ENCODE results near the gene BCL2L13.
A peak's percentile ranks its signal among the peaks of the same experiment; 100 is the strongest.
"Not testable (repeated sequence)": the region's sequence is repeated elsewhere in the genome, so short reads cannot be mapped to it uniquely, and the experiment has no call there.

Gene BCL2L13

DNA sequence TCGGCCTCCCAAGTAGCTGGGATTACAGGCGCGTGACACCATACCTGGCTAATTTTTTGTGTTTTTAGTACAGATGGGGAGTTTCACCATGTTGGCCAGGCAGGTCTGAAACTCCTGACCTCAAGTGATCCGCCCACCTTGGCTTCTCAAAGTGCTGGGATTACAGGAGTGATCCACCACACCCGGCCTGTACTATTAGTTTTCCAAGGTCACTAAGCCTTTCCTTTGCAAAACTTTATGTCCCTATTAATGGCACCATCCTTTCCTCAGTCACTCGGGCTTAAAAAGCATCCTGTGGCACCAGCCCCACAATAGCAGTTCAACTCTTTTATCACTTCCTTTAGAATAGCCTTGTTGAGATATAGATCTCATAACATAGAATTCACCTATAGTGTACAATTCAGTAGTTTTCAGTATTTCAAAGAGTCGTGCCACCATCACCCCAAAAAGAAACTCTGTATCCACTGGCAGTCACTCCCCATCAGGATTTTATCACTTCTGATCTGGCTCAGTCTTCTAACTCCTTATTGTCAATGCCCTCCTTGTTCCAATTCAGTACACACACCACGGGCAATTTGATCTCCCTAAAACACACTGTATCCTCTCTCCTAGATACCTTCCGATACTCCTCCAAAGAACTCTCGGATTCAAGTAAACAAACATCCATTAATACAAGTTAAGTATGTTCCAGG lies 921 bp upstream of the BCL2L13 start:
- Histone ChIP-seq H3K9me3 (ENCODE audit: low read length) (no peaks in the 10 kb centered on the region), H3K4me3 (ENCODE audit: low read depth in 1 of 2, low read length in 2 of 2) (peak overlapping the region; percentile 75 to 86), H3K27ac (ENCODE audit: low read depth, low read length) (peak overlapping the region; percentile 96), H3K4me1 (ENCODE audit: insufficient read depth, low read length) (peaks cover 20% of the 10 kb centered on the region), H3K36me3 (ENCODE audit: insufficient read depth, low read length) (no peaks in the 10 kb centered on the region), H3K9ac (ENCODE audit: low read length) (peak overlapping the region; percentile 89), H3K27me3 (ENCODE audit: control insufficient read depth in 1 of 2, insufficient read depth in 2 of 2, low read length in 2 of 2) (no peaks in the 10 kb centered on the region)

DNA sequence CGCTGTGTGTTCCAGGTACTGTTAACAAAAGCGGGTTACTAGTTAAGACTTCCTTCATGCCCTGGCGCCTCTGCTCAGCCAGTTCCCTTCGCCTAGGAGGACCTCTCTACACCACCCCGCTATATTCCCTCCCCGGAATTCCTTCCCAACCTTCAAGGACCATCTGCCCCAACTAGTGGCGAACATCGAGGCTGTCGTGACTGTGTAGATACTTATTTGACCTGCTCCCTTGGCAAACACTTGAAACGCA lies 450 bp upstream of the BCL2L13 start:
- Histone ChIP-seq H3K4me3 (ENCODE audit: low read depth in 1 of 2, low read length in 2 of 2) (peak overlapping the region; percentile 75 to 86), H3K4me1 (ENCODE audit: insufficient read depth, low read length) (peaks cover 20% of the 10 kb centered on the region), H3K9me3 (ENCODE audit: low read length) (no peaks in the 10 kb centered on the region), H3K27me3 (ENCODE audit: control insufficient read depth in 1 of 2, insufficient read depth in 2 of 2, low read length in 2 of 2) (no peaks in the 10 kb centered on the region), H3K9ac (ENCODE audit: low read length) (peak overlapping the region; percentile 89), H3K36me3 (ENCODE audit: insufficient read depth, low read length) (no peaks in the 10 kb centered on the region), H3K27ac (ENCODE audit: low read depth, low read length) (peak overlapping the region; percentile 96)

DNA sequence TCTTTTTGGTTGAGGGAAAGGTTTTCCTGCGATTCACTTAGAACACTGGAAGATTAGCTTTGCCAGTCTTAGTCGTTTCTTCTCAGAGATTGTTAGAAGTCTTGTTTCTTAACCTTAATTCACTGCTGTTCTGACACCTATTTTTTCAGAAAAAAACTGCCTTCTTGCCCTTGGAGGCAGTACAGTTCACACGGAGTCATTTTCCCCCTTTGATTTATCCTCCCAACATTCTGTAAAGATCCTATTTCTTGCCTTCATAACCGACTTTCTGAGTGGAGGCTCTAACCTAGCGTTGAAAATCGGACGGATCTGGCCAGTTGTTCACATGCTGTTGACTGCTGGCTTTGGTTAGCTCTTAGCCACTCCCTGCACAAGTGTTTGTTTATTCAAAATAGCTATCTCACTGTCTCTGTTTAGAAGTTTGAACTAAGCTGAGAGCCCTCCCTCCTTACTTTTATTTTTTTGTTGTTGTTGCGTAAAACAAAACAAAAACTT lies 737 bp downstream of the BCL2L13 start:
- H3K27ac ChIP-seq (ENCODE audit: low read depth, low read length): peak overlapping the region; percentile 96
- no peaks in the 10 kb centered on the region for H3K27me3 ChIP-seq (ENCODE audit: control insufficient read depth in 1 of 2, insufficient read depth in 2 of 2, low read length in 2 of 2)
- peak overlapping the region; percentile 75 to 86 for H3K4me3 ChIP-seq (ENCODE audit: low read depth in 1 of 2, low read length in 2 of 2)
- no peaks in the 10 kb centered on the region for H3K9me3 ChIP-seq (ENCODE audit: low read length)
- peaks cover 20% of the 10 kb centered on the region for H3K4me1 ChIP-seq (ENCODE audit: insufficient read depth, low read length)
- peak overlapping the region; percentile 89 for H3K9ac ChIP-seq (ENCODE audit: low read length)
- no peaks in the 10 kb centered on the region for H3K36me3 ChIP-seq (ENCODE audit: insufficient read depth, low read length)

DNA sequence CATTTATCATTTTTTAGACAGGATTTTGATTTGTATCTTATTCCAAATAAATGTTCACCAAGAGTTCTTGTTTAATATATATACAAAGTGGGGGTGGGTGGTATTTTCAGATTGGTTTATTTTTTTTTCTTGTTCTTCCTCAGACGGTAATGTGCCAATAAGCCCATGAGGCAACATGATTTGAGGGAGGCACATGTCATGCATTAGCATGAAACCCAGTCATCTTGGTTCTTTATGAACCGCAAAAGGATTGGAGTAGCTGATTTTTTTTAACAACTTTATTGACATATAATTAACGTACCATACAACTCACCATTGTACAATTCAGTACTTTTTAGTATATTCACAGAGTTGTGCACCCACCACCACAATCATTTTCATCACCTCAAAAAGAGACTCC lies 2.7 kb downstream of the BCL2L13 start:
- Histone ChIP-seq H3K36me3 (ENCODE audit: insufficient read depth, low read length) (no peaks in the 10 kb centered on the region), H3K9ac (ENCODE audit: low read length) (no peak overlapping the region), H3K27me3 (ENCODE audit: control insufficient read depth in 1 of 2, insufficient read depth in 2 of 2, low read length in 2 of 2) (no peaks in the 10 kb centered on the region), H3K9me3 (ENCODE audit: low read length) (no peaks in the 10 kb centered on the region), H3K4me3 (ENCODE audit: low read depth in 1 of 2, low read length in 2 of 2) (no peak overlapping the region), H3K27ac (ENCODE audit: low read depth, low read length) (no peak overlapping the region), H3K4me1 (ENCODE audit: insufficient read depth, low read length) (peaks cover 20% of the 10 kb centered on the region)

DNA sequence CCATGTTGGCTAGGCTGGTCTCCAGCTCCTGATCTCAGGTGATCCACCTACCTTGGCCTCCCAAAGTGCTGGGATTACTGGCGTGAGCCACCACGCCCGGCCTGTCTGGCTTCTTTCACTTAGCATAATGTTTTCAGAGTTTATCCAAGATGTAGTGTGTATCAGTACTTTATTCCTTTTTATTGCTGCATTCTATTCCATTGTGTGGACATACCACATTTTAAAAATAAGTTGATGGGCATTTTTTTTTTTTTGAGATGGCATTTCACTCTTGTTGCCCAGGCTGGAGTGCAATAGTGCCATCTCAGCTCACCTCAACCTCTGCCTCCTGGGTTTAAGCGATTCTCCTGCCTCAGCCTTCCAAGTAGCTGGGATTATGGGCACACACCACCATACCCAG lies 3.8 kb downstream of the BCL2L13 start:
- not testable (repeated sequence) for H3K9me3 ChIP-seq (ENCODE audit: low read length); H3K27ac ChIP-seq (ENCODE audit: low read depth, low read length); H3K9ac ChIP-seq (ENCODE audit: low read length); H3K36me3 ChIP-seq (ENCODE audit: insufficient read depth, low read length); H3K27me3 ChIP-seq (ENCODE audit: control insufficient read depth in 1 of 2, insufficient read depth in 2 of 2, low read length in 2 of 2); H3K4me3 ChIP-seq (ENCODE audit: low read depth in 1 of 2, low read length in 2 of 2)
- H3K4me1 ChIP-seq (ENCODE audit: insufficient read depth, low read length): peaks cover 20% of the 10 kb centered on the region

DNA sequence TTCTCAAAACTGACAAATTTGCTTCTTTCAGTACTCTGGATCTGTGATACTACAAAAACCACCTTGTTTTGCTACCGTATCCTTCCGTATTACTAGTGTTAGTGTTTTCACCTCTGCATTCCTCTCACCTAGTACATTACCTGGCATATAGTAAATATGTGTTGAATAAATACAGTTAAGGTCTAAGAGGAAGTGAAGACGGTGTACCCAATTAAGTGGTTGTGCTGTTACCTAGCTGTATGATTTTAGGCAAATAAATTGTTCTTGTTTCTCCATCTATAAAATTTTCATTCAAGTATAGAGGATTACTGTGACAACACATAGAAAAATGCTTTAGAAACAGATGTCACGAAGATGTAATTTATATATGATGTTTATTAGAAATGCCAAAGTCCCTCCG lies 8.9 kb downstream of the BCL2L13 start:
- Histone ChIP-seq H3K27ac (ENCODE audit: low read depth, low read length) (no peak overlapping the region), H3K4me1 (ENCODE audit: insufficient read depth, low read length) (no peaks in the 10 kb centered on the region), H3K9ac (ENCODE audit: low read length) (no peak overlapping the region), H3K27me3 (ENCODE audit: control insufficient read depth in 1 of 2, insufficient read depth in 2 of 2, low read length in 2 of 2) (no peaks in the 10 kb centered on the region), H3K36me3 (ENCODE audit: insufficient read depth, low read length) (no peaks in the 10 kb centered on the region), H3K9me3 (ENCODE audit: low read length) (no peaks in the 10 kb centered on the region), H3K4me3 (ENCODE audit: low read depth in 1 of 2, low read length in 2 of 2) (no peak overlapping the region)

DNA sequence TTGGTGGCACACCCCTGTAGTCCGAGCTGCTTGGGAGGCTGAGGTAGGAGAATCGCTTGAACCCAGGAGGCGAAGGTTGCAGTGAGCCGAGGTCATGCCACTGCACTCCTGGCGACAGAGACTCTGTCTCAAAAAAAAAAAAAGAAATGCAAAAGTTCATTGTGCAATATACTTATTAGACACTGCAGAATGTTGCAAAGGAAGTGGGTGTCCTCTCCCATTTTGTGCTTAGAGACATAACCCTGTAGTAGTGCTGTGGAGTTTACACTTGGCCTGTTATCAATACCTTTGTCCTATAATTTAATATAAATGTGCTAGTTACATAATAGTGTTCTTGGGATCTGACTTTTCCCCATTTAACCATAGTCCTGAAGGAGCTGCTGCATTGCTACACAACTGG lies 9.4 kb downstream of the BCL2L13 start:
- no peaks in the 10 kb centered on the region for H3K27me3 ChIP-seq (ENCODE audit: control insufficient read depth in 1 of 2, insufficient read depth in 2 of 2, low read length in 2 of 2)
- no peaks in the 10 kb centered on the region for H3K36me3 ChIP-seq (ENCODE audit: insufficient read depth, low read length)
- H3K4me3 ChIP-seq (ENCODE audit: low read depth in 1 of 2, low read length in 2 of 2): no peak overlapping the region
- H3K9me3 ChIP-seq (ENCODE audit: low read length): no peaks in the 10 kb centered on the region
- H3K27ac ChIP-seq (ENCODE audit: low read depth, low read length): no peak overlapping the region
- no peak overlapping the region for H3K9ac ChIP-seq (ENCODE audit: low read length)
- H3K4me1 ChIP-seq (ENCODE audit: insufficient read depth, low read length): no peaks in the 10 kb centered on the region

DNA sequence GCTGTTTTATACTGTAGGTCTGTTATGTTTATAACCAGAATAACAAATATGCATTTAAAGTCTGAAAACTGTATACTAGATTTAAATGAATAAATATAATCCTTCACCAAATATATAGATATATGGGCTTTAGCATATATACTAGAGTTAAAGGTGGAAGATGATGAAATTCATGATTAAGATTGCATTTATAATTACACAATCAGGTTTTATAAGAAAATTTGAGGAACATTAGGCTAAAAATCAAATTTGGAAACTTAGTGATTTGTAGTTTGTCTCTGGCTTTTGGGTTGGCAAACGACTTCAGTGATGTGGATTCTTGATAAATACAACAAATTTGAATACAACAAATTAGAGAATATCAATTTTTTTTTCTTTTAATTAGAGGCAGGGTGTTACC lies 10.0 kb downstream of the BCL2L13 start:
- H3K27me3 ChIP-seq (ENCODE audit: control insufficient read depth in 1 of 2, insufficient read depth in 2 of 2, low read length in 2 of 2): no peaks in the 10 kb centered on the region
- no peaks in the 10 kb centered on the region for H3K36me3 ChIP-seq (ENCODE audit: insufficient read depth, low read length)
- H3K9ac ChIP-seq (ENCODE audit: low read length): no peak overlapping the region

DNA sequence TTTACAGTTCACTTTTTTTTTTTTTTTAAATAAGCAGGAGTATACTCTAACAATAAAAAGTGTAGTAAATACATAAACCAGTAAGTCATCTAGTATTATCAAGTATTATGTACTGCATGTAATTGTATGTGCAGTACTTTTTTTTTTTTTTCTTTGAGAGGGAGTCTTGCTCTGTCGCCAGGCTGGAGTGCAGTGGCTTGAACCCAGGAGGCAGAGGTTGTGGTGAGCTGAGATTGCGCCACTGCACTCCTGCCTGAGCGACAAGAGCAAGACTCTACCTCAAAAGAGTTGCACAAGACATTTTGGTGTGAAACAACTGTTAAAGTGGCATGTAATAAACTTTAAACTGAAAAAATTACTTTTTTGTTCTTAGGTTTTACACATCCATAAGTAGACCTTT lies 16.7 kb downstream of the BCL2L13 start:
- no peak overlapping the region for H3K4me3 ChIP-seq (ENCODE audit: low read depth in 1 of 2, low read length in 2 of 2)
- no peak overlapping the region for H3K9ac ChIP-seq (ENCODE audit: low read length)
- no peak overlapping the region for H3K27ac ChIP-seq (ENCODE audit: low read depth, low read length)
- H3K36me3 ChIP-seq (ENCODE audit: insufficient read depth, low read length): peaks cover 10% of the 10 kb centered on the region
- no peaks in the 10 kb centered on the region for H3K27me3 ChIP-seq (ENCODE audit: control insufficient read depth in 1 of 2, insufficient read depth in 2 of 2, low read length in 2 of 2)
- no peaks in the 10 kb centered on the region for H3K9me3 ChIP-seq (ENCODE audit: low read length)
- H3K4me1 ChIP-seq (ENCODE audit: insufficient read depth, low read length): no peaks in the 10 kb centered on the region

More for the DNA sequence above, 10.0 kb downstream of the BCL2L13 start:
- no peak overlapping the region for H3K4me3 ChIP-seq (ENCODE audit: low read depth in 1 of 2, low read length in 2 of 2)
- H3K27ac ChIP-seq (ENCODE audit: low read depth, low read length): no peak overlapping the region
- no peaks in the 10 kb centered on the region for H3K4me1 ChIP-seq (ENCODE audit: insufficient read depth, low read length)
- no peaks in the 10 kb centered on the region for H3K9me3 ChIP-seq (ENCODE audit: low read length)

DNA sequence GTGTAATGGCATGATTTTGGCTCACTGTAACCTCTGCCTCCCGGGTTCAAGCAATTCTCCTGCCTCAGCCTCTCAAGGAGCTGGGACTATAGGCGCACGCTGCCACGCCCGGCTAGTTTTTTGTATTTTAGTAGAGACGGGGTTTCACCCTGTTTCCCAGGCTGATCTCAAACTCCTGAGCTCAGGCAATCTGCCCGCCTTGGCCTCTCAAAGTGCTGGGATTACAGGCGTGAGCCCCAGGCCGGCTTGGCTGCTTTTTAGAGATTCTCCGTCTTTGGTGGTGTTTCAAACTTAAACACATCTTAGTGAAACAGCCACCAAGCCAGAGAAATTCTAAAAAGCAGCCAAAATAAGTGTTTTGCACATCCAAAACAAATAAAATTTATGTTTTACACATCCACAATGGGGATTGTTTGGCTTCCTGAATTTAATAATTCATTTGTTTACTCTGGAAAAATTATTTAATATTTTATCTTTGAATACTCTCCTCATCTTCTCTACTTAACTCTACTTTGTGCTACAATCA lies 18.4 kb downstream of the BCL2L13 start:
- H3K4me1 ChIP-seq (ENCODE audit: insufficient read depth, low read length): no peaks in the 10 kb centered on the region
- H3K4me3 ChIP-seq (ENCODE audit: low read depth in 1 of 2, low read length in 2 of 2): no peak overlapping the region
- H3K9ac ChIP-seq (ENCODE audit: low read length): no peak overlapping the region
- H3K27ac ChIP-seq (ENCODE audit: low read depth, low read length): no peak overlapping the region
- H3K27me3 ChIP-seq (ENCODE audit: control insufficient read depth in 1 of 2, insufficient read depth in 2 of 2, low read length in 2 of 2): no peaks in the 10 kb centered on the region
- H3K36me3 ChIP-seq (ENCODE audit: insufficient read depth, low read length): peaks cover 10% of the 10 kb centered on the region
- no peaks in the 10 kb centered on the region for H3K9me3 ChIP-seq (ENCODE audit: low read length)

DNA sequence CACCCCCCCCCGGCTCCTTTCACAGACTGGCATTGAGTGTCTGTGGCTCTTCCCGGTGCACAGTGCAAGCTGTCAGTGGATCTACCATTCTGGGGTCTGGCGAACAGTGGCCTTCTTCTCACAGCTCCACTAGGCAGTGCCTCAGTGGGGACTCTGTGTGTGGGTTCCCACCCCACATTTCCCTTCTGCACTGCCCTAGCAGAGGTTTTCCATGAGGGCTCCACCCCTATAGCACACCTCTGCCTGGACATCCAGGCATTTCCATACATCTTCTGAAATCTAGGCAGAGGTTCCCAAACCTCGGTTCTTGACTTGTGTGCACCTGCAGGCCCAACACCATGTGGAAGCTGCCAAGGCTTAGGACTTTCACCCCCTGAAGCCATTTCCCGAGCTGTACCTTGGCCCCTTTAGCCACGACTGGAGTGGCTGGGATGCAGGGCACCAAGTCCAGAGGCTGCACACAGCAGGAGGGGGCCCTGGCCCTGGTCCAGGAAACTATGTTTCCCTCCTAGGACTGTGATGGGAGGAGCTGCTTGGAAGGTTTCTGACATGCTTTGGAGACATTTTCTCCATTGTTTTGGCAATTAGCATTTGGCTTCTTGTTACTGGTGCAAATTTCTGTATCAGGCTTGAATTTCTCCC lies 26.0 kb downstream of the BCL2L13 start:
- Histone ChIP-seq H3K9me3 (ENCODE audit: low read length) (no peaks in the 10 kb centered on the region), H3K9ac (ENCODE audit: low read length) (no peak overlapping the region), H3K27ac (ENCODE audit: low read depth, low read length) (no peak overlapping the region), H3K4me1 (ENCODE audit: insufficient read depth, low read length) (no peaks in the 10 kb centered on the region), H3K27me3 (ENCODE audit: control insufficient read depth in 1 of 2, insufficient read depth in 2 of 2, low read length in 2 of 2) (no peaks in the 10 kb centered on the region), H3K4me3 (ENCODE audit: low read depth in 1 of 2, low read length in 2 of 2) (no peak overlapping the region), H3K36me3 (ENCODE audit: insufficient read depth, low read length) (peaks cover 9% of the 10 kb centered on the region)

DNA sequence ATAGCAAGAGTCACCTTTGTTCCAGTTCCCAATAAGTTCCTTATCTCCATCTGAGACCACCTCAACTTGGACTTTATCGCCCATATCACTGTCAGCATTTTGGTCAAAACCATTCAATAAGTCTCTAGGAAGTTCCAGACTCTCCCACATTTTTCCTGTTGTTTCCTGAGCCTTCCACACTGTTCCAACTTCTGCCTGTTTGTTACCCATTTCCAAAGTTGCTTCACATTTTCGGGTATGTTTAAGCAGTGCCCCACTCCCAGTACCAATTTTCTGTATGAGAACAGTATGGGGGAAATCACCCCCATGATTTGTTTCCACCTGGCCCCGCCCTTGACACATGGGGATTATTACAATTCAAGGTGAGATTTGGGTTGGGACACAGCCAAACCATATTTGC lies 26.7 kb downstream of the BCL2L13 start:
- H3K27ac ChIP-seq (ENCODE audit: low read depth, low read length): no peak overlapping the region
- peaks cover 9% of the 10 kb centered on the region for H3K36me3 ChIP-seq (ENCODE audit: insufficient read depth, low read length)
- H3K9me3 ChIP-seq (ENCODE audit: low read length): no peaks in the 10 kb centered on the region
- H3K4me3 ChIP-seq (ENCODE audit: low read depth in 1 of 2, low read length in 2 of 2): no peak overlapping the region
- H3K9ac ChIP-seq (ENCODE audit: low read length): no peak overlapping the region
- no peaks in the 10 kb centered on the region for H3K4me1 ChIP-seq (ENCODE audit: insufficient read depth, low read length)
- H3K27me3 ChIP-seq (ENCODE audit: control insufficient read depth in 1 of 2, insufficient read depth in 2 of 2, low read length in 2 of 2): no peaks in the 10 kb centered on the region
